Testis (tissue), 3 donors: ENCODE results near the gene DGCR6L. TPM values are rescaled to one million over a fixed set of nuclear protein-coding genes. Genes with fewer than 3 reads are reported as not detected.

ENCODE experiments used
- DNase-seq: peaks from one replicate; pipeline ENCODE4 v3.0.0-alpha.2; 2019
- H3K27ac ChIP-seq, 2 donors: fragments of 200-600 bp; sonication (generic); one replicate each; pipeline ENCODE4 v1.5.1; 2019
- H3K27me3 ChIP-seq: fragments of 200-600 bp; sonication (generic); one replicate; pipeline ENCODE4 v1.5.1; 2019
- H3K36me3 ChIP-seq: fragments of 200-600 bp; sonication (generic); one replicate; pipeline ENCODE4 v1.5.1; 2017; ENCODE audit warnings: low read depth; ENCODE audit errors: missing control alignments
- H3K4me1 ChIP-seq: fragments of 200-600 bp; sonication (generic); one replicate; pipeline ENCODE4 v1.5.1; 2019
- H3K4me3 ChIP-seq, 2 donors: fragments of 200-600 bp; sonication (generic); one replicate each; pipeline ENCODE4 v1.5.1; 2017 to 2019
- H3K9me3 ChIP-seq: fragments of 200-600 bp; sonication (generic); one replicate; pipeline ENCODE4 v1.5.1; 2017
- POLR2A ChIP-seq: fragments of 450-650 bp; IDR thresholded peaks from one replicate; pipeline ENCODE4 v1.6.1; 2017; ENCODE audit warnings: antibody characterized with exemption, mild to moderate bottlenecking, moderate library complexity
- WGBS, 2 donors: methylation state at CpG; one replicate each; pipeline ENCODE4 v1.1.5; 2018; 5-methylcytosine and 5-hydroxymethylcytosine counted together
- intact Hi-C: fragments of 100-400 bp; cut with DNase I; formaldehyde crosslinking; loops from one replicate; pipeline ENCODE4 v1.15.1; 2023; ENCODE audit warnings: low total_unique reads
- polyA plus RNA-seq: library from polyadenylated mRNA; stranded (reverse); fragments of 350-450 nt; fragmentation: Illumina TruSeq; extraction: RNeasy Lipid Tissue Mini Kit (QIAGEN cat#74804); gene quantifications from one replicate; pipeline ENCODE4 v1.2.3, GENCODE V29; 2014; ENCODE audit warnings: low read depth, low replicate concordance; ENCODE audit not compliant: insufficient read depth
- total RNA-seq, 2 donors: library from RNA; depleted of rRNA; stranded (reverse); fragments of >200 nt; gene quantifications; one replicate each; pipeline ENCODE4 v1.2.3, GENCODE V29; 2016
- TF ChIP-seq, protein P1 (sequence below), 3 experiments: fragments of 450-650 bp in 2 of 3; fragments of 200-600 bp in 1 of 3; sonication (generic) in 1 of 3; IDR thresholded peaks; one replicate each; pipeline ENCODE4 v1.5.1; 2016 to 2019; ENCODE audit warnings: antibody characterized with exemption in 3 of 3, mild to moderate bottlenecking in 2 of 3, moderate library complexity in 1 of 3

Gene DGCR6L
- total and polyA plus RNA-seq, 3 donors from 2014 or later: 152 to 257 (median 171) TPM

DNA sequence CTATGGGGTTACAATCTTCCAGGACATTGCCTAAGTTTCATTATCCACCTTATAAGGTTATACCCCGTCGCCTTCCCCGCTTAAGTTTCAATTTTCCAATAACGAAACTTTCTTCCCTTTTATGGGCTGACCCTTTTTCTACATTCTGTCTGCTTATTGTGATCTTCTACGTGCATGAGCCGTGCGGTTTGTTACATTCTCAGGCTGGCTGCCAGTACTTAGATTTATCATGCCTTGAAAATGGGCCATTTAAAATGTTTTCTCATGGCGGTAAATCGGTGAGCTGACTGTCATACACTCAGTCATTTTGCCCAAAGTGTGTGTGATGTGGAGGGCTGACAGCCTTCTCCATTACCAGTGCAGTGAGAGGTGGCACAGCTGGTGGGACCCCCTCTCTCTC lies 23.3 kb downstream of the DGCR6L start:
- WGBS, 2 donors: 66 to 79% methylated on average over 9 of the region's 9 CpGs
- no peak for TF ChIP-seq POLR2A
- TF ChIP-seq, protein P1, sequence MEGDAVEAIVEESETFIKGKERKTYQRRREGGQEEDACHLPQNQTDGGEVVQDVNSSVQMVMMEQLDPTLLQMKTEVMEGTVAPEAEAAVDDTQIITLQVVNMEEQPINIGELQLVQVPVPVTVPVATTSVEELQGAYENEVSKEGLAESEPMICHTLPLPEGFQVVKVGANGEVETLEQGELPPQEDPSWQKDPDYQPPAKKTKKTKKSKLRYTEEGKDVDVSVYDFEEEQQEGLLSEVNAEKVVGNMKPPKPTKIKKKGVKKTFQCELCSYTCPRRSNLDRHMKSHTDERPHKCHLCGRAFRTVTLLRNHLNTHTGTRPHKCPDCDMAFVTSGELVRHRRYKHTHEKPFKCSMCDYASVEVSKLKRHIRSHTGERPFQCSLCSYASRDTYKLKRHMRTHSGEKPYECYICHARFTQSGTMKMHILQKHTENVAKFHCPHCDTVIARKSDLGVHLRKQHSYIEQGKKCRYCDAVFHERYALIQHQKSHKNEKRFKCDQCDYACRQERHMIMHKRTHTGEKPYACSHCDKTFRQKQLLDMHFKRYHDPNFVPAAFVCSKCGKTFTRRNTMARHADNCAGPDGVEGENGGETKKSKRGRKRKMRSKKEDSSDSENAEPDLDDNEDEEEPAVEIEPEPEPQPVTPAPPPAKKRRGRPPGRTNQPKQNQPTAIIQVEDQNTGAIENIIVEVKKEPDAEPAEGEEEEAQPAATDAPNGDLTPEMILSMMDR (IDR thresholded peaks at IDR 0.05): no peak
- H3K4me1 ChIP-seq: no peaks in the 10 kb centered on the region
- no peaks in the 10 kb centered on the region for H3K36me3 ChIP-seq
- H3K4me3 ChIP-seq: no peak overlapping the region
- no peak overlapping the region for H3K27ac ChIP-seq
- DNase-seq: peak; percentile 69
- no peaks in the 10 kb centered on the region for H3K27me3 ChIP-seq
- H3K9me3 ChIP-seq: no peaks in the 10 kb centered on the region
- intact Hi-C loops: no loop called here

GRCh38 chr22:20295262-20296064 lies 24.4 kb downstream of the DGCR6L start:
- no peaks in the 10 kb centered on the region for H3K27me3 ChIP-seq
- no peak overlapping the region for H3K27ac ChIP-seq
- TF ChIP-seq POLR2A: no peak
- TF ChIP-seq, protein P1 (IDR thresholded peaks at IDR 0.05): peak in 1 of 3 experiments; percentile 1
- intact Hi-C loops: no loop called here
- no peak overlapping the region for H3K4me3 ChIP-seq
- H3K36me3 ChIP-seq: no peaks in the 10 kb centered on the region
- WGBS, 2 donors: 84 to 86% methylated on average over 9 to 12 of the region's 12 CpGs
- DNase-seq: no peak
- no peaks in the 10 kb centered on the region for H3K4me1 ChIP-seq
- H3K9me3 ChIP-seq: no peaks in the 10 kb centered on the region

DNA sequence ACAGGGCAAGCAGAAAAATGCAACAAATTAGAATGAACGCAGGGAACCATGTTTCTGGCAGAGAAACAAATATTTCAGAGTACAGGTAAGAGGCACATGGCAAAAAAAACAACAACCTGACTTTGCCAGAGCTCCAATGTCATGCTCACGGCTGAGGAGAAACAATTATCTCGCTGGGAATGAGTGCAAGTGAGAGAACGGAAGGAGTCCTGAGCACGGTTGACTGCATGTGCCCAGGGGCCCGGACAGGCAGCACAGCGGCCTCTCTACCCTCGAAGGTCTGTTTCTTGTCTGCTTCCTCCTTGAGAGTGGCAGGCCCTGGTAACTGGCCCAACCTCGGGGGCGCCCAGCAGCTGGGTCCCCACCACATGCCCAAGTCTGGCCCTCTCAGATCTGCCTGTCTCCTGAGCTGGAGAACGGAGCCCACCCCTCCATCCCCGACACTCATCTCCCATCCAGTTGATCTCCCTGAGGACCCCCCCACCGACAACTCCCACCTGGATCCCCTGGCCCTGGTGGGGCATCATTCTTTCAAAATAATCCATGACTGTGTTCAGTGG lies 27.1 kb downstream of the DGCR6L start:
- no peak overlapping the region for H3K4me3 ChIP-seq
- no peaks in the 10 kb centered on the region for H3K36me3 ChIP-seq
- DNase-seq: no peak
- intact Hi-C loops: no loop called here
- no peaks in the 10 kb centered on the region for H3K4me1 ChIP-seq
- WGBS, 2 donors: 69 to 76% methylated on average over 8 to 13 of the region's 13 CpGs
- no peak overlapping the region for H3K27ac ChIP-seq
- TF ChIP-seq, protein P1 (IDR thresholded peaks at IDR 0.05): no peak
- TF ChIP-seq POLR2A: no peak
- no peaks in the 10 kb centered on the region for H3K27me3 ChIP-seq
- no peaks in the 10 kb centered on the region for H3K9me3 ChIP-seq

GRCh38 chr22:20292108-20292507 lies 27.8 kb downstream of the DGCR6L start:
- intact Hi-C loops: no loop called here
- Histone ChIP-seq H3K27ac (no peak overlapping the region), H3K4me1 (no peaks in the 10 kb centered on the region), H3K27me3 (no peaks in the 10 kb centered on the region), H3K4me3 (no peak overlapping the region), H3K36me3 (no peaks in the 10 kb centered on the region), H3K9me3 (no peaks in the 10 kb centered on the region)
- no peak for TF ChIP-seq POLR2A
- TF ChIP-seq, protein P1 (IDR thresholded peaks at IDR 0.05): no peak
- 75 to 92% methylated on average over 5 of the region's 5 CpGs for WGBS, 2 donors
- DNase-seq: no peak
